Muscle of leg (tissue), 11 donors: ENCODE results near the gene SYAP1. TPM values are rescaled to one million over a fixed set of nuclear protein-coding genes. Genes with fewer than 3 reads are reported as not detected.
"Not testable (repeated sequence)": the region's sequence is repeated elsewhere in the genome, so short reads cannot be mapped to it uniquely, and the experiment has no call there.

Experiments used
- DNase-seq: peaks from one replicate; pipeline ENCODE4 v3.0.0; 2013
- H3K27ac ChIP-seq: one replicate; pipeline ENCODE4 v1.5.1; 2013; ENCODE audit warnings: mild to moderate bottlenecking, low read length, control low read depth
- H3K27me3 ChIP-seq: one replicate; pipeline ENCODE4 v1.6.1; 2013; ENCODE audit warnings: low read length; ENCODE audit not compliant: control insufficient read depth, insufficient read depth
- H3K36me3 ChIP-seq: one replicate; pipeline ENCODE4 v1.6.1; 2013; ENCODE audit warnings: low read length; ENCODE audit not compliant: control insufficient read depth, insufficient read depth
- H3K4me1 ChIP-seq: one replicate; pipeline ENCODE4 v1.6.1; 2013; ENCODE audit warnings: low read length; ENCODE audit not compliant: control insufficient read depth, insufficient read depth
- H3K4me3 ChIP-seq: one replicate; pipeline ENCODE4 v1.5.1; 2013; ENCODE audit warnings: low read length, control low read depth
- H3K9me3 ChIP-seq: replicated peaks from 2 replicates; pipeline ENCODE4 v1.6.1; 2013; ENCODE audit warnings: low read depth, low read length; ENCODE audit not compliant: control insufficient read depth
- WGBS: methylation state at CpG from one replicate; pipeline ENCODE4 v1.1.5; 2013; ENCODE audit warnings: missing lambda C conversion rate; ENCODE audit not compliant: insufficient coverage; 5-methylcytosine and 5-hydroxymethylcytosine counted together
- polyA plus RNA-seq, 8 donors: library from polyadenylated mRNA; unstranded; fragments of 120-200 nt; gene quantifications; one replicate each; pipeline versions ENCODE4 v1.2.1 to v1.2.3, GENCODE V29; 2013; ENCODE audit warnings: inconsistent platforms in 1 of 8, low replicate concordance in 1 of 8; ENCODE audit not compliant: insufficient read length in 8 of 8, insufficient read depth in 1 of 8
- total RNA-seq: library from RNA; stranded (reverse); fragments of 120-200 nt; gene quantifications from one replicate; pipeline ENCODE4 v1.2.4, GENCODE V29; 2013

The SYAP1 gene
- total and polyA plus RNA-seq, 9 donors = 11.6 to 17.2 (median 12.8) TPM

- no peak for DNase-seq
- 95% methylated on average over 3 of the region's 5 CpGs for WGBS
- peaks cover 46% of the 10 kb centered on the region for H3K36me3 ChIP-seq
- H3K4me1 ChIP-seq = no peaks in the 10 kb centered on the region
- no peak overlapping the region for H3K27ac ChIP-seq
- no peaks in the 10 kb centered on the region for H3K9me3 ChIP-seq
- H3K27me3 ChIP-seq = peaks cover 13% of the 10 kb centered on the region
- no peak overlapping the region for H3K4me3 ChIP-seq
Measured at GRCh38 chrX:16745102-16745501, 25.7 kb downstream of the SYAP1 start.

- no peak overlapping the region for H3K27ac ChIP-seq
Measured at GRCh38 chrX:16745659-16746058, 26.2 kb downstream of the SYAP1 start.

DNA sequence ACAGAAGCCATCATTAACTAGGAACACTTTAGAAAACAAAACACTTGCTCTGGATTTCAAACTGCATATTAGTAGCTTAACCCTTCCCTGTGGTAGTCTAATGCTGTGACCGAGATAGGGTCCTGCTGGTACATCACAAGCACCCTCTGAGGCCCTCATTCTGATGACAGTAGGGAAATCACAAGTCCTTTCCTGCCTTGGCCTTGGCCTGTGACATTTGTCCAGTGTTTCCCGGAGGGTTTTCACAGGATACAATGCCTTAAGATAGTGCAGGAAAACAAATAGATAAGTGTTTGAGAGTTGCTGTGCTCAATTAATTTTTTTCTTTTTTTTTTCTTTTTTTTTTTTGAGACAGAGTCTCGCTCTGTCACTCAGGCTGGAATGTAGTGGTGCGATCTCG lies 29.0 kb downstream of the SYAP1 start:
- Histone ChIP-seq H3K36me3 (peaks cover 47% of the 10 kb centered on the region), H3K27me3 (peaks cover 13% of the 10 kb centered on the region), H3K4me1 (no peaks in the 10 kb centered on the region), H3K27ac (no peak overlapping the region), H3K4me3 (no peak overlapping the region), H3K9me3 (no peaks in the 10 kb centered on the region)
- 100% methylated on average over 1 of the region's 5 CpGs for WGBS
- DNase-seq = no peak

More at GRCh38 chrX:16745659-16746058, 26.2 kb downstream of the SYAP1 start:
- H3K4me3 ChIP-seq = no peak overlapping the region
- WGBS = 86% methylated on average over 2 of the region's 5 CpGs
- peaks cover 13% of the 10 kb centered on the region for H3K27me3 ChIP-seq
- DNase-seq = no peak
- H3K36me3 ChIP-seq = peaks cover 48% of the 10 kb centered on the region
- no peaks in the 10 kb centered on the region for H3K4me1 ChIP-seq
- no peaks in the 10 kb centered on the region for H3K9me3 ChIP-seq

GRCh38 chrX:16750136-16750535 lies 30.7 kb downstream of the SYAP1 start:
- no peak for DNase-seq
- no peak overlapping the region for H3K27ac ChIP-seq
- H3K4me1 ChIP-seq = no peaks in the 10 kb centered on the region
- no CpG with 5 or more reads among the region's 7 CpGs for WGBS
- peaks cover 5% of the 10 kb centered on the region for H3K27me3 ChIP-seq
- H3K9me3 ChIP-seq = no peaks in the 10 kb centered on the region
- peaks cover 40% of the 10 kb centered on the region for H3K36me3 ChIP-seq
- H3K4me3 ChIP-seq = no peak overlapping the region

DNA sequence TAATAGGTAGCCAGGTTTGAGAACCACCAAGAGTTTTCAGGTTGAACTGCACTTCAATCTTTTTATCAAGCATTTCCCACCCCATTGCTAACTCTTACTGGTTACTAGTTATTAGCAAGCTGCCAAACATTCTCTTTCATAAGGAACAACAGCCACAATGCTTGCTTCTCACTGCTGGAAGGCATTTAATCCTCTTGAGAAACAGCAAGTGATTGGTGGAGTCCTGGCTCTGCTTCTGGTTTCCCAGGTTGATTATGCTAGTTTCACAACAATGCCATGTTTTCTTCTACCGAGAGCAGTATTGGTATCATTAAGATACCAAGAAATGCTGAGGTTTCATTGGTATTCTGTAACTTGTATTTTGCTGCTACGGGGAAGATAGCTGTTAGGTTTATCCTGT lies 34.6 kb downstream of the SYAP1 start:
- DNase-seq = no peak
- Histone ChIP-seq H3K36me3 (peaks cover 37% of the 10 kb centered on the region), H3K4me1 (no peaks in the 10 kb centered on the region), H3K4me3 (no peak overlapping the region), H3K9me3 (no peaks in the 10 kb centered on the region), H3K27me3 (peaks cover 5% of the 10 kb centered on the region), H3K27ac (no peak overlapping the region)
- WGBS = 100% methylated on average over 2 of the region's 2 CpGs

DNA sequence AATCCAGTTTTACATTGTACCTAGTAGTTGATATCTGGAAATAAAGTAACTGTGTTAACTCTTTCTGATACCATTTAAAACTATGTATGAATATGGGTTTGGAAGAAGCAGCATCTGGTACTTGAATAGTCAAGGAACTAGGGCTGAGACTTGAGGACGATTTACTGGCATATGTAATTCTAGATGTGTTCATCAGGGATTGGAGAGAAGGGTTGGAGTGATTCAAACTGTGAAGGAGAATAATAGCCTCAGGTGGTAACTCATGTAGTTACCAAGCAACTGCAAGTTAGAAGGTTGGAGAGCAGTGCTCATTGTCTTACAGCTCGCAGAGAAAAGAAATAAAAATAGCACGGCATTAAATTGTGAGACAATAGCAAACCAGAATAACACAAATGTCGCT lies 37.3 kb downstream of the SYAP1 start:
- Histone ChIP-seq H3K36me3 (peaks cover 28% of the 10 kb centered on the region), H3K4me3 (no peak overlapping the region), H3K27me3 (peaks cover 5% of the 10 kb centered on the region), H3K4me1 (no peaks in the 10 kb centered on the region), H3K9me3 (no peaks in the 10 kb centered on the region), H3K27ac (no peak overlapping the region)
- WGBS = 60% methylated on average over 1 of the region's 4 CpGs
- DNase-seq = no peak

GRCh38 chrX:16761500-16761899 lies 42.1 kb downstream of the SYAP1 start:
- not testable (repeated sequence) for H3K9me3 ChIP-seq, H3K4me3 ChIP-seq, DNase-seq, H3K4me1 ChIP-seq, H3K27ac ChIP-seq
- peaks cover 13% of the 10 kb centered on the region for H3K27me3 ChIP-seq
- WGBS = no CpG with 5 or more reads among the region's 4 CpGs
- H3K36me3 ChIP-seq = peaks cover 15% of the 10 kb centered on the region

DNA sequence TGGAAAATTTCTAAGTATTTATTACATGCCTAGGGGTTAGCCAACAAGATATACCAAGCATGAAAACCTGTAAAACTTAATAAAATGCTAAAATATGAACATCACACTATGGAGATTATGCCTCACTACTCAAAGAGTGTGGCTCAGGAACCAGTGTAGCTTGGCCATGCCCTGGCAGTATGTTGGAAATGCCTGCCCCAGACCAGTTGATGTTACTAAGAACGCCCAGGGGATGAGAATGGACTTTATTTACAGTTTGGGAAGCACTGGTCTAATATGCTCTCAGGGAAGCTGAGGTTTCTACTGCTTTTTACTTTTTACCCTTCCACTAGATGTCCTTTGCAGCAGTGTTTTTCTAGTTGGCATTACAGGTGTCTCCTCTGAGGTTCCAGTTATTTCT lies 43.2 kb downstream of the SYAP1 start:
- no peak for DNase-seq
- Histone ChIP-seq H3K4me1 (no peaks in the 10 kb centered on the region), H3K36me3 (peaks cover 12% of the 10 kb centered on the region), H3K27ac (no peak overlapping the region), H3K4me3 (no peak overlapping the region), H3K9me3 (no peaks in the 10 kb centered on the region), H3K27me3 (peaks cover 17% of the 10 kb centered on the region)
- no CpG with 5 or more reads among the region's 1 CpG for WGBS

GRCh38 chrX:16765594-16765993 lies 46.2 kb downstream of the SYAP1 start:
- Histone ChIP-seq H3K27ac (no peak overlapping the region), H3K9me3 (no peaks in the 10 kb centered on the region), H3K27me3 (peaks cover 27% of the 10 kb centered on the region), H3K36me3 (no peaks in the 10 kb centered on the region), H3K4me3 (no peak overlapping the region), H3K4me1 (no peaks in the 10 kb centered on the region)
- DNase-seq = no peak
- WGBS = no CpG with 5 or more reads among the region's 2 CpGs

GRCh38 chrX:16770970-16771482 lies 51.6 kb downstream of the SYAP1 start:
- Histone ChIP-seq H3K27me3 (peaks cover 46% of the 10 kb centered on the region), H3K4me3 (no peak overlapping the region), H3K9me3 (no peaks in the 10 kb centered on the region), H3K36me3 (no peaks in the 10 kb centered on the region), H3K27ac (no peak overlapping the region), H3K4me1 (no peaks in the 10 kb centered on the region)
- no CpG with 5 or more reads among the region's 2 CpGs for WGBS
- no peak for DNase-seq
